HG02938 (cell line): ENCODE results near the gene C18orf63.
"Not testable (repeated sequence)": the region's sequence is repeated elsewhere in the genome, so short reads cannot be mapped to it uniquely, and the experiment has no call there.

Experiments used
- ATAC-seq: cut with Tn5 transposase; IDR thresholded peaks from one replicate; pipeline ENCODE4 v1.9.1; 2021; ENCODE audit warnings: mild to moderate bottlenecking, moderate library complexity; ENCODE audit not compliant: unreplicated experiment

The C18orf63 gene

GRCh38 chr18:74315464-74316256 lies at the start of gene C18orf63:
Gene C18orf63 (plus strand): TSS chr18:74315839. CDS start chr18:74317866, 2,027 bp downstream.
- no peak for ATAC-seq

- no peak for ATAC-seq
Observed at GRCh38 chr18:74266161-74266560, 49.5 kb upstream of the C18orf63 start.

- ATAC-seq: no peak
Observed at GRCh38 chr18:74268175-74268574, 47.5 kb upstream of the C18orf63 start.

GRCh38 chr18:74268933-74269620 lies 46.6 kb upstream of the C18orf63 start:
- ATAC-seq: no peak

- no peak for ATAC-seq
Observed at GRCh38 chr18:74271635-74272034, 44.0 kb upstream of the C18orf63 start.

GRCh38 chr18:74273394-74273793 lies 42.2 kb upstream of the C18orf63 start:
- no peak for ATAC-seq

GRCh38 chr18:74274700-74275099 lies 40.9 kb upstream of the C18orf63 start:
- ATAC-seq: no peak

- ATAC-seq: no peak
Observed at GRCh38 chr18:74275736-74276135, 39.9 kb upstream of the C18orf63 start.

- ATAC-seq: no peak
Observed at GRCh38 chr18:74276609-74277008, 39.0 kb upstream of the C18orf63 start.

GRCh38 chr18:74277296-74277695 lies 38.3 kb upstream of the C18orf63 start:
- no peak for ATAC-seq

GRCh38 chr18:74278058-74278457 lies 37.6 kb upstream of the C18orf63 start:
- no peak for ATAC-seq

- no peak for ATAC-seq
Observed at GRCh38 chr18:74278983-74279382, 36.7 kb upstream of the C18orf63 start.

GRCh38 chr18:74281011-74281979 lies 34.3 kb upstream of the C18orf63 start:
- ATAC-seq: no peak

GRCh38 chr18:74281980-74282754 lies 33.5 kb upstream of the C18orf63 start:
- ATAC-seq: no peak

GRCh38 chr18:74282755-74283554 lies 32.7 kb upstream of the C18orf63 start:
- ATAC-seq: no peak

- ATAC-seq: no peak
Observed at GRCh38 chr18:74283646-74284045, 32.0 kb upstream of the C18orf63 start.

- ATAC-seq: no peak
Observed at GRCh38 chr18:74284191-74284979, 31.3 kb upstream of the C18orf63 start.

GRCh38 chr18:74284980-74285355 lies 30.7 kb upstream of the C18orf63 start:
- ATAC-seq: no peak

- not testable (repeated sequence) for ATAC-seq
Observed at GRCh38 chr18:74285583-74285982, 30.1 kb upstream of the C18orf63 start.
